Glutamatergic neuron (in vitro differentiated cells): ENCODE results near the gene ADAT1. TPM values are rescaled to one million over a fixed set of nuclear protein-coding genes. Genes with fewer than 3 reads are reported as not detected.

Experiments used
- DNase-seq: peaks from one replicate; pipeline ENCODE4 v3.0.0; 2022
- H3K27ac Mint-ChIP-seq: one replicate; pipeline ENCODE4 v1.8.0; 2020; ENCODE audit warnings: mild to moderate bottlenecking, mixed read lengths, inconsistent platforms; ENCODE audit not compliant: unreplicated experiment
- H3K27me3 Mint-ChIP-seq: one replicate; pipeline ENCODE4 v1.8.0; 2020; ENCODE audit warnings: mild to moderate bottlenecking, moderate library complexity, mixed read lengths, inconsistent platforms; ENCODE audit not compliant: unreplicated experiment
- H3K36me3 Mint-ChIP-seq: one replicate; pipeline ENCODE4 v1.8.0; 2020; ENCODE audit warnings: mild to moderate bottlenecking, mixed read lengths, inconsistent platforms; ENCODE audit not compliant: unreplicated experiment
- H3K4me1 Mint-ChIP-seq: one replicate; pipeline ENCODE4 v1.8.0; 2020; ENCODE audit warnings: mild to moderate bottlenecking, low read depth, mixed read lengths, inconsistent platforms; ENCODE audit not compliant: unreplicated experiment
- H3K4me3 Mint-ChIP-seq: one replicate; pipeline ENCODE4 v1.8.0; 2020; ENCODE audit warnings: mild to moderate bottlenecking, mixed read lengths, inconsistent platforms; ENCODE audit not compliant: unreplicated experiment
- H3K9me3 Mint-ChIP-seq: one replicate; pipeline ENCODE4 v1.8.0; 2020; ENCODE audit warnings: mild to moderate bottlenecking, moderate library complexity, mixed read lengths, inconsistent platforms; ENCODE audit not compliant: unreplicated experiment
- total RNA-seq: library from RNA; stranded (reverse); fragmentation: NEBNext Ultra II Directional; extraction: Animal tissue kit (Norgen Biotek cat#: 25700); gene quantifications from one replicate; pipeline ENCODE4 v1.2.1, GENCODE V29; 2021; ENCODE audit not compliant: unreplicated experiment
- TF ChIP-seq, protein P1 (sequence below): fragments of 200-600 bp; sonication (generic); IDR thresholded peaks from one replicate; pipeline ENCODE4 v1.5.0; 2021; ENCODE audit not compliant: partially characterized antibody, unreplicated experiment

ADAT1 gene
- total RNA-seq, 1 donor from 2014 or later = 80.1 TPM

DNA sequence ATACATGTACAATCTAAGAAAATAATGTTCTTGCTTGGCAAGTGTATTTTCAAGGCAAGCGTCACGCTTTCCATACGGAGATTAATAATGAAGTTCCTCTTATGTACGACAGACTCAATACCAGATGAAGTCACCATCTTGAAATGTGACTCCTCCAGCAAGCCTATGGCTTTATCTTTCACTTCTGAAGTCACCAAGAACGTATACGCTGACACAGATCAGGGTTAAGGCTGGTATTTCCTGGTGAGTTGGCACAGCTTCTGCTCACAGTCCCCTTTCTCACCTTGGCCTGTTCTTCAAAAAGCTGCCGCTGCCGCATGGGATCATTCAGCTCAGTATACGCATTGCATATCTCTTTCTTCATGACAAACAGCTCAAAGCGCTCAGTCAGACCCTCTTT, 6.1 kb upstream of the ADAT1 start:
- peaks cover 2% of the 10 kb centered on the region for H3K9me3 Mint-ChIP-seq
- TF ChIP-seq, protein P1, sequence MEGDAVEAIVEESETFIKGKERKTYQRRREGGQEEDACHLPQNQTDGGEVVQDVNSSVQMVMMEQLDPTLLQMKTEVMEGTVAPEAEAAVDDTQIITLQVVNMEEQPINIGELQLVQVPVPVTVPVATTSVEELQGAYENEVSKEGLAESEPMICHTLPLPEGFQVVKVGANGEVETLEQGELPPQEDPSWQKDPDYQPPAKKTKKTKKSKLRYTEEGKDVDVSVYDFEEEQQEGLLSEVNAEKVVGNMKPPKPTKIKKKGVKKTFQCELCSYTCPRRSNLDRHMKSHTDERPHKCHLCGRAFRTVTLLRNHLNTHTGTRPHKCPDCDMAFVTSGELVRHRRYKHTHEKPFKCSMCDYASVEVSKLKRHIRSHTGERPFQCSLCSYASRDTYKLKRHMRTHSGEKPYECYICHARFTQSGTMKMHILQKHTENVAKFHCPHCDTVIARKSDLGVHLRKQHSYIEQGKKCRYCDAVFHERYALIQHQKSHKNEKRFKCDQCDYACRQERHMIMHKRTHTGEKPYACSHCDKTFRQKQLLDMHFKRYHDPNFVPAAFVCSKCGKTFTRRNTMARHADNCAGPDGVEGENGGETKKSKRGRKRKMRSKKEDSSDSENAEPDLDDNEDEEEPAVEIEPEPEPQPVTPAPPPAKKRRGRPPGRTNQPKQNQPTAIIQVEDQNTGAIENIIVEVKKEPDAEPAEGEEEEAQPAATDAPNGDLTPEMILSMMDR = no peak
- H3K36me3 Mint-ChIP-seq = no peaks in the 10 kb centered on the region
- no peak overlapping the region for H3K4me3 Mint-ChIP-seq
- H3K27me3 Mint-ChIP-seq = no peaks in the 10 kb centered on the region
- H3K27ac Mint-ChIP-seq = no peak overlapping the region
- no peaks in the 10 kb centered on the region for H3K4me1 Mint-ChIP-seq
- DNase-seq = no peak

DNA sequence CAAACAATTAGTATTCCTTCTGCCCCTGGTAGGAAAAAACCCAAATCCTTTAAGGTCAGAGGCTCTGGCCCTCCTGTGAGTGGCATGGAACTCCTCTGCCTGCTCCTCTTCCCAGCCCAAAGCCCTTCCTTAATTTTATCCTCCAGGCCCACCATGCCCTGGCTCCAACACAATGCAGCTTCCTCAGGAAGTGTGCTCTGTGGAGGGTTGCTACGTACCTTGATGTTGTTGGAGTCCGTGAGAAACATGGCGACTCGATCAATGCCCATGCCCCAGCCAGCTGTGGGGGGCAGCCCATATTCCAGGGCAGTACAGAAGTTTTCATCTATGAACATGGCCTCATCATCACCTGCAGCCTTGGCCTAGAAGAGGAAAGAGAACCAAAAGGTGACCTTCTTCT, 5.3 kb upstream of the ADAT1 start:
- Mint-ChIP-seq H3K27ac (no peak overlapping the region), H3K4me1 (no peaks in the 10 kb centered on the region), H3K4me3 (no peak overlapping the region), H3K27me3 (no peaks in the 10 kb centered on the region), H3K36me3 (no peaks in the 10 kb centered on the region), H3K9me3 (peaks cover 3% of the 10 kb centered on the region)
- TF ChIP-seq, protein P1 = no peak
- DNase-seq = no peak

DNA sequence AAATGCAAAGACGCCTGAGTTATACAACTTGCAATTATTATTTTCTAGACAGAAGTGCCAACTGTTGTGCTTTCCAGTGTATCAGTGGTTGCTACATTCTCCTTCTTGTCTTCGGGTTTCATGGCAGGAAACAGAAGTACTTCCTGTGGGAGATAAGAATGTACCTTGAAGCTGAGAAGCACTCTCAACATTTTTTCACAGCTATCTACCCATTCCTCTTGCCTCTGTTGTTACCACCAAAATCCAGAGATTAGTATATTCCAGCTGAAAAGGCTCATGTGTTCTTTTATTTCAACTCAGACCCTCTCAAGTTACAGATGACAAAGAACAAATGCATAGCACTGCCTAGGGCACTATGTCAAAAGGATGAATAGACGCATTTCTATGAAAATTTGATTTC, 4.8 kb upstream of the ADAT1 start:
- TF ChIP-seq, protein P1 = no peak
- no peak overlapping the region for H3K27ac Mint-ChIP-seq
- no peaks in the 10 kb centered on the region for H3K4me1 Mint-ChIP-seq
- H3K4me3 Mint-ChIP-seq = no peak overlapping the region
- no peak for DNase-seq
- H3K27me3 Mint-ChIP-seq = peaks cover 2% of the 10 kb centered on the region
- no peaks in the 10 kb centered on the region for H3K36me3 Mint-ChIP-seq
- H3K9me3 Mint-ChIP-seq = peaks cover 3% of the 10 kb centered on the region

DNA sequence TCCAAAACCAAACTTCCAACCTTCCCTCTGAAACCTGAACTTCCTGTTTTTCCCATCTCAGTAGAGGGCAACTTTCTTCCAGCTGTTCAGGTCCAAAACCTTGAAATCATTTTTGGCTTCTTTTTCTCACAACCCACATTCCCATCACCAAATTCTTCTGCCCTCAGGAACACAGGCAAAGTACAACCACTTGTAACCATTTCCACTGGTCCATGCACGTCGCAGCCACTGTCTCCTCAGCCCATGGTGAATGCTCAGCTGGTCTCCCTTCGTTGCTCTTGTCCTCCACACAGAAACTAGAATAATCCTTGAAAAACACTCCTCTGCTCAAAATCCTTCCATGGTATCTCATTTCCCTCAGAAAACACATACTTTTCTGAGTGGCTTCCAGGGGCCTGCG, 3.7 kb upstream of the ADAT1 start:
- DNase-seq = no peak
- peaks cover 2% of the 10 kb centered on the region for H3K27me3 Mint-ChIP-seq
- H3K4me1 Mint-ChIP-seq = no peaks in the 10 kb centered on the region
- TF ChIP-seq, protein P1 = no peak
- no peak overlapping the region for H3K27ac Mint-ChIP-seq
- peaks cover 3% of the 10 kb centered on the region for H3K9me3 Mint-ChIP-seq
- no peaks in the 10 kb centered on the region for H3K36me3 Mint-ChIP-seq
- H3K4me3 Mint-ChIP-seq = no peak overlapping the region

DNA sequence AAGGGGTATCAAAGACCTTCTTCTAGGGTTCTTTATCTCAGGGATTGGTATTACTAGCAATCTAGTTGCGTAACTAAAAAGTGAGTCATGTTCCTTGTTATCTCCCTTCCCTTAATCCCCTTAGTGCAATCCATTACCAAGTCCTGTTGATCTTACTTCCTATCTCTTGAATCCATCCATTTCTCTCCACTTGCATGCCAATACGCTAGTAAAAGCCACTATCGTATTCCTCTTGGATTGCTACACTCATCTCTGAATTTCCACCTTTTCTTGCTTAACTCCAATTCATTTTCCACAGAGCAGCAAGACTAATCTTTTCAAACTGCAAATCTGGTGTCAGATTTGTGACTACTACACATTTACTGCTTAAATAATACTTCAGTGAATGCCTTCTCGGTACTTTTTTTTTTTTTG, 1.8 kb upstream of the ADAT1 start:
- Mint-ChIP-seq H3K4me3 (no peak overlapping the region), H3K9me3 (peaks cover 3% of the 10 kb centered on the region), H3K27ac (no peak overlapping the region), H3K4me1 (peaks cover 10% of the 10 kb centered on the region), H3K27me3 (peaks cover 2% of the 10 kb centered on the region), H3K36me3 (no peaks in the 10 kb centered on the region)
- DNase-seq = no peak
- TF ChIP-seq, protein P1 = no peak
